Thyroid gland (tissue), 4 donors: ENCODE data around the gene FRMD8.

Source experiments
- CTCF ChIP-seq, 6 experiments: fragments of 200-600 bp in 3 of 6; fragments of 450-650 bp in 3 of 6; sonication (generic) in 3 of 6; IDR thresholded peaks; one replicate each; pipeline ENCODE4 v1.5.1; 2016 to 2019; ENCODE audit warnings: antibody characterized with exemption in 6 of 6, mild to moderate bottlenecking in 2 of 6, inconsistent platforms in 1 of 6, moderate library complexity in 1 of 6
- POLR2A ChIP-seq, 2 donors: fragments of 450-650 bp; IDR thresholded peaks; one replicate each; pipeline ENCODE4 v1.6.1; 2017; ENCODE audit warnings: antibody characterized with exemption in 2 of 2, mild to moderate bottlenecking in 2 of 2, moderate library complexity in 1 of 2

GRCh38 chr11:65445604-65446445 is 59.4 kb downstream of the FRMD8 start:
- no peak for TF ChIP-seq POLR2A (IDR thresholded peaks at IDR 0.05)
- TF ChIP-seq CTCF (IDR thresholded peaks at IDR 0.05) = no peak
